Right ventricle myocardium superior (tissue), 1 donor: Measurements from ENCODE around the gene TKT. TPM values are rescaled to one million over a fixed set of nuclear protein-coding genes. Genes with fewer than 3 reads are reported as not detected.
"Not testable (repeated sequence)": the region's sequence is repeated elsewhere in the genome, so short reads cannot be mapped to it uniquely, and the experiment has no call there.

ENCODE experiments used
- ATAC-seq: fragments of 200-7000 bp; cut with Tn5 transposase; one replicate; pipeline ENCODE4 v1.9.1; 2020; ENCODE audit warnings: mild to moderate bottlenecking; ENCODE audit not compliant: poor library complexity
- DNase-seq: peaks from one replicate; pipeline ENCODE4 v3.0.0-alpha.2; 2020
- intact Hi-C: fragments of 100-400 bp; cut with DNase I; formaldehyde crosslinking; loops from one replicate; pipeline ENCODE4 v1.11.2; 2022
- total RNA-seq: library from RNA; stranded (reverse); fragmentation: NEBNext Ultra II Directional; extraction: Animal tissue kit (Norgen Biotek cat#: 25700); gene quantifications from one replicate; pipeline ENCODE4 v1.2.1, GENCODE V29; 2021
- donor health status: DM: no; HTN: yes; CAD: no; lungs with severe emphysema.

Gene TKT
- total RNA-seq, 1 donor from 2014 or later, result 43.6 TPM

- peak; percentile 75 for ATAC-seq
- DNase-seq, result no peak
- intact Hi-C loops, result no loop called here
These were observed 8.9 kb upstream of the TKT start for GRCh38 chr3:53264718-53265117.

- ATAC-seq, result no peak
- intact Hi-C loops, result no loop called here
- DNase-seq, result no peak
These were observed 8.1 kb upstream of the TKT start for GRCh38 chr3:53263907-53264306.

- intact Hi-C loops, result no loop called here
- DNase-seq, result no peak
- no peak for ATAC-seq
These were observed 5.9 kb upstream of the TKT start for GRCh38 chr3:53261712-53262111.

GRCh38 chr3:53260286-53260785, 4.5 kb upstream of the TKT start:
- DNase-seq (no peak), ATAC-seq (peak; percentile 39)
- intact Hi-C loops, result no loop called here

GRCh38 chr3:53259427-53260259, 3.8 kb upstream of the TKT start:
- intact Hi-C loops, result no loop called here
- ATAC-seq (peak; percentile 19), DNase-seq (no peak)

GRCh38 chr3:53258600-53259426, 3.0 kb upstream of the TKT start:
- ATAC-seq (no peak), DNase-seq (no peak)
- intact Hi-C loops, result no loop called here

- no peak for DNase-seq
- no peak for ATAC-seq
- intact Hi-C loops, result no loop called here
These were observed 1.6 kb upstream of the TKT start for GRCh38 chr3:53257465-53257864.

- no peak for DNase-seq
- no peak for ATAC-seq
- intact Hi-C loops, result no loop called here
These were observed 858 bp upstream of the TKT start for GRCh38 chr3:53256704-53257055.

GRCh38 chr3:53255423-53255774, 423 bp downstream of the TKT start:
- intact Hi-C loops, result no loop called here
- DNase-seq (peak; percentile 68), ATAC-seq (peak; percentile 30)

GRCh38 chr3:53254509-53255422, 1.1 kb downstream of the TKT start:
- ATAC-seq (peak; percentile 58), DNase-seq (peak; percentile 80)
- intact Hi-C loops, result no loop called here

- ATAC-seq (no peak), DNase-seq (no peak)
- intact Hi-C loops, result no loop called here
These were observed 1.9 kb downstream of the TKT start for GRCh38 chr3:53253707-53254508.

- ATAC-seq, intact Hi-C loops, DNase-seq: not testable (repeated sequence)
These were observed 2.9 kb downstream of the TKT start for GRCh38 chr3:53252947-53253322.

- ATAC-seq, result no peak
- intact Hi-C loops, result no loop called here
- DNase-seq, result no peak
These were observed 3.5 kb downstream of the TKT start for GRCh38 chr3:53252096-53252946.

- intact Hi-C loops, result no loop called here
These were observed 4.8 kb downstream of the TKT start for GRCh38 chr3:53250881-53251605.

GRCh38 chr3:53250453-53250852, 5.4 kb downstream of the TKT start:
- intact Hi-C loops, result no loop called here
- DNase-seq, result no peak

More at GRCh38 chr3:53250881-53251605, 4.8 kb downstream of the TKT start:
- no peak for ATAC-seq
- DNase-seq, result no peak

GRCh38 chr3:53248161-53248560, 7.7 kb downstream of the TKT start:
- ATAC-seq (no peak), DNase-seq (no peak)
- intact Hi-C loops, result no loop called here

More at GRCh38 chr3:53250453-53250852, 5.4 kb downstream of the TKT start:
- no peak for ATAC-seq

- intact Hi-C loops, result no loop called here
- ATAC-seq, result no peak
- DNase-seq, result no peak
These were observed 8.2 kb downstream of the TKT start for GRCh38 chr3:53247619-53248018.
